ENCODE data around the gene TOX2. TPM values are rescaled to one million over a fixed set of nuclear protein-coding genes. Genes with fewer than 3 reads are reported as not detected.

Gene TOX2
- total RNA-seq, 3 donors from 2014 or later (not counting 1 experiment from before 2014, with no cell fraction given): 0.93 to 1.8 (median 1.2) TPM

GRCh38 chr20:44073675-44074071, 159.0 kb downstream of the TOX2 start:
- no peaks in the 10 kb centered on the region for H3K9me3 ChIP-seq (ENCODE audit: control insufficient read depth, insufficient read depth, low read length)
- H3K27me3 Mint-ChIP-seq (ENCODE audit: low read depth in 2 of 2): peaks cover 38 to 60% of the 10 kb centered on the region in 2 donors
- peaks cover 29 to 41% of the 10 kb centered on the region in 2 donors for H3K4me1 Mint-ChIP-seq
- H3K27ac ChIP-seq (ENCODE audit: low read length): no peak overlapping the region
- intact Hi-C loops (cut with micrococcal nuclease): loop anchor here (5.0 kb wide), 1 partner anchor 91 kb away; no protein-coding TSS in a partner anchor
- H3K27ac Mint-ChIP-seq: no peak overlapping the region
- H3K36me3 ChIP-seq (ENCODE audit: control insufficient read depth, insufficient read depth, low read length): no peaks in the 10 kb centered on the region
- no peaks in the 10 kb centered on the region for H3K27me3 ChIP-seq (ENCODE audit: control insufficient read depth, insufficient read depth, low read length)
- no peak for DNase-seq
- H3K36me3 Mint-ChIP-seq: no peaks in the 10 kb centered on the region
- H3K4me3 ChIP-seq (ENCODE audit: low read length): no peak overlapping the region
- H3K4me1 ChIP-seq (ENCODE audit: control insufficient read depth, insufficient read depth, low read length): peaks cover 34% of the 10 kb centered on the region
- H3K9me3 Mint-ChIP-seq: no peaks in the 10 kb centered on the region
- 86% methylated on average over 6 of the region's 6 CpGs for WGBS (ENCODE audit: insufficient coverage)
- no peak overlapping the region for H3K4me3 Mint-ChIP-seq
- no peak for TF ChIP-seq CTCF (IDR thresholded peaks at IDR 0.05)
- no peak for ATAC-seq

GRCh38 chr20:44074252-44075151, 159.8 kb downstream of the TOX2 start:
- no peak for TF ChIP-seq CTCF (IDR thresholded peaks at IDR 0.05)
- DNase-seq: no peak
- peaks cover 21 to 33% of the 10 kb centered on the region in 2 donors for H3K4me1 Mint-ChIP-seq
- no peak overlapping the region for H3K4me3 ChIP-seq (ENCODE audit: low read length)
- no peak overlapping the region for H3K27ac ChIP-seq (ENCODE audit: low read length)
- WGBS (ENCODE audit: insufficient coverage): 92% methylated on average over 12 of the region's 12 CpGs
- no peaks in the 10 kb centered on the region for H3K9me3 ChIP-seq (ENCODE audit: control insufficient read depth, insufficient read depth, low read length)
- no peak overlapping the region for H3K4me3 Mint-ChIP-seq
- no peaks in the 10 kb centered on the region for H3K36me3 Mint-ChIP-seq
- ATAC-seq: no peak
- H3K27ac Mint-ChIP-seq: no peak overlapping the region
- H3K4me1 ChIP-seq (ENCODE audit: control insufficient read depth, insufficient read depth, low read length): peaks cover 29% of the 10 kb centered on the region
- no peaks in the 10 kb centered on the region for H3K27me3 ChIP-seq (ENCODE audit: control insufficient read depth, insufficient read depth, low read length)
- peaks cover 42 to 66% of the 10 kb centered on the region in 2 donors for H3K27me3 Mint-ChIP-seq (ENCODE audit: low read depth in 2 of 2)
- intact Hi-C loops (cut with micrococcal nuclease): loop anchor here (5.0 kb wide), 1 partner anchor 92 kb away; no protein-coding TSS in a partner anchor
- no peaks in the 10 kb centered on the region for H3K9me3 Mint-ChIP-seq
- H3K36me3 ChIP-seq (ENCODE audit: control insufficient read depth, insufficient read depth, low read length): no peaks in the 10 kb centered on the region

- H3K4me3 Mint-ChIP-seq: no peak overlapping the region
- Histone ChIP-seq H3K36me3 (ENCODE audit: control insufficient read depth, insufficient read depth, low read length) (no peaks in the 10 kb centered on the region), H3K4me1 (ENCODE audit: control insufficient read depth, insufficient read depth, low read length) (peaks cover 21% of the 10 kb centered on the region), H3K27me3 (ENCODE audit: control insufficient read depth, insufficient read depth, low read length) (no peaks in the 10 kb centered on the region), H3K9me3 (ENCODE audit: control insufficient read depth, insufficient read depth, low read length) (no peaks in the 10 kb centered on the region), H3K27ac (ENCODE audit: low read length) (no peak overlapping the region), H3K4me3 (ENCODE audit: low read length) (no peak overlapping the region)
- peaks cover 12 to 24% of the 10 kb centered on the region in 2 donors for H3K4me1 Mint-ChIP-seq
- H3K36me3 Mint-ChIP-seq: no peaks in the 10 kb centered on the region
- H3K27me3 Mint-ChIP-seq (ENCODE audit: low read depth in 2 of 2): peaks cover 44 to 66% of the 10 kb centered on the region in 2 donors
- DNase-seq: no peak
- H3K27ac Mint-ChIP-seq: no peak overlapping the region
- H3K9me3 Mint-ChIP-seq: no peaks in the 10 kb centered on the region
- no peak for ATAC-seq
- intact Hi-C loops (cut with micrococcal nuclease): no loop called here
- TF ChIP-seq CTCF (IDR thresholded peaks at IDR 0.05): no peak
- 91% methylated on average over 23 of the region's 23 CpGs for WGBS (ENCODE audit: insufficient coverage)
Measured at GRCh38 chr20:44075191-44075949, 160.7 kb downstream of the TOX2 start.
